HL-60 (cell line): ENCODE results near the gene BRIP1.

Experiments used
- GABPA ChIP-seq: IDR thresholded peaks from 2 replicates; pipeline ENCODE4 v1.6.1; 2012; ENCODE audit warnings: low read depth
- POLR2AphosphoS5 ChIP-seq: IDR thresholded peaks from 2 replicates; pipeline ENCODE4 v1.6.1; 2012; ENCODE audit warnings: low read depth
- REST ChIP-seq: IDR thresholded peaks from 2 replicates; pipeline ENCODE4 v1.6.1; 2012; ENCODE audit warnings: low read depth; ENCODE audit not compliant: insufficient replicate concordance
- TF ChIP-seq, protein P1 (sequence below): IDR thresholded peaks from one replicate; pipeline ENCODE4 v1.5.1; 2011; ENCODE audit warnings: low read length, control low read depth, inconsistent platforms; ENCODE audit not compliant: insufficient read depth

GRCh38 chr17:61718022-61718421 lies 145.3 kb downstream of the BRIP1 start:
- TF ChIP-seq, protein P1, sequence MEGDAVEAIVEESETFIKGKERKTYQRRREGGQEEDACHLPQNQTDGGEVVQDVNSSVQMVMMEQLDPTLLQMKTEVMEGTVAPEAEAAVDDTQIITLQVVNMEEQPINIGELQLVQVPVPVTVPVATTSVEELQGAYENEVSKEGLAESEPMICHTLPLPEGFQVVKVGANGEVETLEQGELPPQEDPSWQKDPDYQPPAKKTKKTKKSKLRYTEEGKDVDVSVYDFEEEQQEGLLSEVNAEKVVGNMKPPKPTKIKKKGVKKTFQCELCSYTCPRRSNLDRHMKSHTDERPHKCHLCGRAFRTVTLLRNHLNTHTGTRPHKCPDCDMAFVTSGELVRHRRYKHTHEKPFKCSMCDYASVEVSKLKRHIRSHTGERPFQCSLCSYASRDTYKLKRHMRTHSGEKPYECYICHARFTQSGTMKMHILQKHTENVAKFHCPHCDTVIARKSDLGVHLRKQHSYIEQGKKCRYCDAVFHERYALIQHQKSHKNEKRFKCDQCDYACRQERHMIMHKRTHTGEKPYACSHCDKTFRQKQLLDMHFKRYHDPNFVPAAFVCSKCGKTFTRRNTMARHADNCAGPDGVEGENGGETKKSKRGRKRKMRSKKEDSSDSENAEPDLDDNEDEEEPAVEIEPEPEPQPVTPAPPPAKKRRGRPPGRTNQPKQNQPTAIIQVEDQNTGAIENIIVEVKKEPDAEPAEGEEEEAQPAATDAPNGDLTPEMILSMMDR, result no peak
- TF ChIP-seq GABPA (no peak), REST (no peak), POLR2AphosphoS5 (no peak)
